ENCODE measurements around the gene RGSL1.
"Not testable (repeated sequence)": the region's sequence is repeated elsewhere in the genome, so short reads cannot be mapped to it uniquely, and the experiment has no call there.

RGSL1 gene

GRCh38 chr1:182446033-182446669 lies 3.8 kb upstream of the RGSL1 start:
- no peak for DNase-seq (ENCODE audit: low read depth in 2 of 2)

- not testable (repeated sequence) for DNase-seq (ENCODE audit: low read depth in 2 of 2)
Measured at GRCh38 chr1:182447124-182447523, 2.8 kb upstream of the RGSL1 start.

- no peak for DNase-seq (ENCODE audit: low read depth in 2 of 2)
Measured at GRCh38 chr1:182447660-182448059, 2.3 kb upstream of the RGSL1 start.

GRCh38 chr1:182453631-182454030 lies 3.7 kb downstream of the RGSL1 start:
- DNase-seq (ENCODE audit: low read depth in 2 of 2) = no peak

GRCh38 chr1:182457844-182458243 lies 7.9 kb downstream of the RGSL1 start:
- no peak for DNase-seq (ENCODE audit: low read depth in 2 of 2)

GRCh38 chr1:182459949-182460348 lies 10.0 kb downstream of the RGSL1 start:
- DNase-seq (ENCODE audit: low read depth in 2 of 2) = no peak

- no peak for DNase-seq (ENCODE audit: low read depth in 2 of 2)
Measured at GRCh38 chr1:182460550-182460951, 10.6 kb downstream of the RGSL1 start.

GRCh38 chr1:182473556-182473955 lies 23.6 kb downstream of the RGSL1 start:
- DNase-seq (ENCODE audit: low read depth in 2 of 2) = no peak

GRCh38 chr1:182476625-182477024 lies 26.7 kb downstream of the RGSL1 start:
- DNase-seq (ENCODE audit: low read depth in 2 of 2) = no peak

GRCh38 chr1:182478238-182478637 lies 28.3 kb downstream of the RGSL1 start:
- DNase-seq (ENCODE audit: low read depth in 2 of 2) = no peak

- DNase-seq (ENCODE audit: low read depth in 2 of 2) = no peak
Measured at GRCh38 chr1:182484067-182484466, 34.1 kb downstream of the RGSL1 start.

GRCh38 chr1:182484531-182485257 lies 34.7 kb downstream of the RGSL1 start:
- DNase-seq (ENCODE audit: low read depth in 2 of 2) = no peak

- no peak for DNase-seq (ENCODE audit: low read depth in 2 of 2)
Measured at GRCh38 chr1:182485861-182486260, 35.9 kb downstream of the RGSL1 start.

GRCh38 chr1:182488803-182489202 lies 38.9 kb downstream of the RGSL1 start:
- no peak for DNase-seq (ENCODE audit: low read depth in 2 of 2)

- DNase-seq (ENCODE audit: low read depth in 2 of 2) = no peak
Measured at GRCh38 chr1:182493063-182493462, 43.1 kb downstream of the RGSL1 start.

GRCh38 chr1:182495002-182495401 lies 45.1 kb downstream of the RGSL1 start:
- no peak for DNase-seq (ENCODE audit: low read depth in 2 of 2)

GRCh38 chr1:182495693-182496092 lies 45.7 kb downstream of the RGSL1 start:
- no peak for DNase-seq (ENCODE audit: low read depth in 2 of 2)

GRCh38 chr1:182507685-182508084 lies 57.7 kb downstream of the RGSL1 start:
- DNase-seq (ENCODE audit: low read depth in 2 of 2) = no peak

- DNase-seq (ENCODE audit: low read depth in 2 of 2) = no peak
Measured at GRCh38 chr1:182515556-182515955, 65.6 kb downstream of the RGSL1 start.

- DNase-seq (ENCODE audit: low read depth in 2 of 2) = no peak
Measured at GRCh38 chr1:182520736-182521135, 70.8 kb downstream of the RGSL1 start.

GRCh38 chr1:182525342-182525741 lies 75.4 kb downstream of the RGSL1 start:
- no peak for DNase-seq (ENCODE audit: low read depth in 2 of 2)

- DNase-seq (ENCODE audit: low read depth in 2 of 2) = no peak
Measured at GRCh38 chr1:182527680-182528079, 77.7 kb downstream of the RGSL1 start.

GRCh38 chr1:182528206-182528605 lies 78.3 kb downstream of the RGSL1 start:
- DNase-seq (ENCODE audit: low read depth in 2 of 2) = not testable (repeated sequence)

GRCh38 chr1:182533896-182534295 lies 84.0 kb downstream of the RGSL1 start:
- no peak for DNase-seq (ENCODE audit: low read depth in 2 of 2)
